ENCODE measurements around the gene HESX1. TPM values are rescaled to one million over a fixed set of nuclear protein-coding genes. Genes with fewer than 3 reads are reported as not detected.

The HESX1 gene
- total RNA-seq, 1 donor from 2014 or later = 42.1 TPM

GRCh38 chr3:57163751-57164150 is 36.0 kb downstream of the HESX1 start:
- Mint-ChIP-seq H3K27me3 (ENCODE audit: insufficient read depth, low read depth) (peaks cover 2% of the 10 kb centered on the region), H3K4me1 (peaks cover 72% of the 10 kb centered on the region), H3K27ac (peak overlapping the region; percentile 89), H3K4me3 (peak overlapping the region; percentile 97), H3K36me3 (peaks cover 7% of the 10 kb centered on the region), H3K9me3 (no peaks in the 10 kb centered on the region)
- Histone ChIP-seq H3F3A (ENCODE audit: low read depth) (peaks cover 40% of the 10 kb centered on the region), H3K9me3 (ENCODE audit: low read depth) (no peaks in the 10 kb centered on the region), H3K4me3 (peak overlapping the region; percentile 72), H3K79me2 (ENCODE audit: low read depth) (peaks cover 41% of the 10 kb centered on the region), H2AFZ (replicated peaks) (no peak overlapping the region), H3K4me1 (peaks cover 63% of the 10 kb centered on the region), H3K4me2 (peak overlapping the region; percentile 93), H3K9ac (peak overlapping the region; percentile 7), H4K20me1 (ENCODE audit: low read depth) (peaks cover 57% of the 10 kb centered on the region), H3K27ac (no peak overlapping the region), H3K36me3 (no peaks in the 10 kb centered on the region), H3K27me3 (peaks cover 73% of the 10 kb centered on the region)
- TF ChIP-seq, protein P1, sequence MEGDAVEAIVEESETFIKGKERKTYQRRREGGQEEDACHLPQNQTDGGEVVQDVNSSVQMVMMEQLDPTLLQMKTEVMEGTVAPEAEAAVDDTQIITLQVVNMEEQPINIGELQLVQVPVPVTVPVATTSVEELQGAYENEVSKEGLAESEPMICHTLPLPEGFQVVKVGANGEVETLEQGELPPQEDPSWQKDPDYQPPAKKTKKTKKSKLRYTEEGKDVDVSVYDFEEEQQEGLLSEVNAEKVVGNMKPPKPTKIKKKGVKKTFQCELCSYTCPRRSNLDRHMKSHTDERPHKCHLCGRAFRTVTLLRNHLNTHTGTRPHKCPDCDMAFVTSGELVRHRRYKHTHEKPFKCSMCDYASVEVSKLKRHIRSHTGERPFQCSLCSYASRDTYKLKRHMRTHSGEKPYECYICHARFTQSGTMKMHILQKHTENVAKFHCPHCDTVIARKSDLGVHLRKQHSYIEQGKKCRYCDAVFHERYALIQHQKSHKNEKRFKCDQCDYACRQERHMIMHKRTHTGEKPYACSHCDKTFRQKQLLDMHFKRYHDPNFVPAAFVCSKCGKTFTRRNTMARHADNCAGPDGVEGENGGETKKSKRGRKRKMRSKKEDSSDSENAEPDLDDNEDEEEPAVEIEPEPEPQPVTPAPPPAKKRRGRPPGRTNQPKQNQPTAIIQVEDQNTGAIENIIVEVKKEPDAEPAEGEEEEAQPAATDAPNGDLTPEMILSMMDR (IDR thresholded peaks at IDR 0.05) = no peak
- TF ChIP-seq EZH2 (IDR thresholded peaks at IDR 0.05) = no peak
- TF ChIP-seq EZH2phosphoT487 (IDR thresholded peaks at IDR 0.05) = no peak
- DNase-seq (ENCODE audit: low spot score) = no peak

GRCh38 chr3:57161915-57162314 is 37.9 kb downstream of the HESX1 start:
- TF ChIP-seq, protein P1 (IDR thresholded peaks at IDR 0.05) = no peak
- TF ChIP-seq EZH2phosphoT487 (IDR thresholded peaks at IDR 0.05) = no peak
- no peak for TF ChIP-seq EZH2 (IDR thresholded peaks at IDR 0.05)
- H3K27ac Mint-ChIP-seq = peak overlapping the region; percentile 12
- Histone ChIP-seq H3K4me2 (peak overlapping the region; percentile 93), H3K4me3 (no peak overlapping the region), H3K4me1 (peaks cover 81% of the 10 kb centered on the region), H3K27me3 (peaks cover 73% of the 10 kb centered on the region), H3K9me3 (ENCODE audit: low read depth) (no peaks in the 10 kb centered on the region), H3K79me2 (ENCODE audit: low read depth) (peaks cover 59% of the 10 kb centered on the region), H3K9ac (no peak overlapping the region), H3F3A (ENCODE audit: low read depth) (peaks cover 50% of the 10 kb centered on the region), H4K20me1 (ENCODE audit: low read depth) (peaks cover 75% of the 10 kb centered on the region), H3K36me3 (no peaks in the 10 kb centered on the region), H3K27ac (no peak overlapping the region), H2AFZ (replicated peaks) (no peak overlapping the region)
- peaks cover 80% of the 10 kb centered on the region for H3K4me1 Mint-ChIP-seq
- DNase-seq (ENCODE audit: low spot score) = no peak
- H3K9me3 Mint-ChIP-seq = no peaks in the 10 kb centered on the region
- H3K36me3 Mint-ChIP-seq = peaks cover 7% of the 10 kb centered on the region
- peaks cover under 1% of the 10 kb centered on the region for H3K27me3 Mint-ChIP-seq (ENCODE audit: insufficient read depth, low read depth)
- H3K4me3 Mint-ChIP-seq = peak overlapping the region; percentile 97

DNA sequence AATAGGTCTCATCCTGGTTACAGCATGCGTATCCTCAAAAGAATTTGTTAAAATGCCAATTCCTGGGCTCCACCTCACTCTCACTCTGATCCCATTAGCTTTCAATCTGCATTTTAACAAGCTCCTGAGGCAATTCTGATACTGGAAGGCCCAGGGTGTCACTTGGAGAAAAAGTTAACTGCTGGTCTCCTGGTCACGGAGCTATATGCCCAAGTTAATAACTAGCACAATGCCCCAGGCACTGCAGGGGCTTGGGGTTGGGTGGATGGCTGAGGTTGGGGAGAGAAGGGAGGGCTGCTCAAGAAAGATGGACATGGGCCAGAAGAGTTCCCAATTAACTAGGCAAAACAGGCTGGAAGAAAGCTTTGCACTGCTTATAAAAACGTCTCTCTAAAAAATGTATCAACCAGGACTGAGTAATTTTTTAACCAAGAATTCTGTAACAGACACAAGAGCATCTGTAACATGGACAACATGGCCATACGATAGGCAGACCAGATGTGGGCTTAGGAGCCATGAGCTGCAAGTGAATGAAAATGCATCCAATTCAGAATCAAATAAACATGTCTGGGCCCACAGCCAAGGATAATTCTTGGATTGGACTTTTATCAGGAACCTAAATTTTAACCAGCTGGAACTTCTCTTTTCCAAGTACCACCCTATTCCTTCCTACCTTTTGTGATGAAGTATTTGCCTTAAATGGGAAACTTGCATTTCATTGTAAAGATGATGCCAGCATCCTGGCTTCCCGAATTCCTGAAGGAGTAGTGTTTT is 38.8 kb downstream of the HESX1 start:
- DNase-seq (ENCODE audit: low spot score) = no peak
- peak overlapping the region; percentile 97 for H3K27ac Mint-ChIP-seq
- Histone ChIP-seq H3K4me3 (peak overlapping the region; percentile 22), H3K4me2 (peak overlapping the region; percentile 93), H3K79me2 (ENCODE audit: low read depth) (peaks cover 69% of the 10 kb centered on the region), H4K20me1 (ENCODE audit: low read depth) (peaks cover 85% of the 10 kb centered on the region), H3K4me1 (peaks cover 81% of the 10 kb centered on the region), H3K9me3 (ENCODE audit: low read depth) (no peaks in the 10 kb centered on the region), H3K27me3 (peaks cover 73% of the 10 kb centered on the region), H3K27ac (peak overlapping the region; percentile 66), H3K9ac (no peak overlapping the region), H2AFZ (replicated peaks) (no peak overlapping the region), H3K36me3 (no peaks in the 10 kb centered on the region), H3F3A (ENCODE audit: low read depth) (peaks cover 50% of the 10 kb centered on the region)
- H3K27me3 Mint-ChIP-seq (ENCODE audit: insufficient read depth, low read depth) = peaks cover 5% of the 10 kb centered on the region
- H3K4me1 Mint-ChIP-seq = peaks cover 80% of the 10 kb centered on the region
- H3K9me3 Mint-ChIP-seq = no peaks in the 10 kb centered on the region
- H3K4me3 Mint-ChIP-seq = peak overlapping the region; percentile 76
- TF ChIP-seq, protein P1 (IDR thresholded peaks at IDR 0.05) = no peak
- TF ChIP-seq EZH2 (IDR thresholded peaks at IDR 0.05) = no peak
- TF ChIP-seq EZH2phosphoT487 (IDR thresholded peaks at IDR 0.05) = no peak
- peaks cover 7% of the 10 kb centered on the region for H3K36me3 Mint-ChIP-seq
